KBM-7 (cell line): ENCODE measurements around the gene NAPA.

Experiments
- DNase-seq: peaks from one replicate; pipeline ENCODE4 v3.0.0-alpha.2; 2015
- in situ Hi-C: fragments of 300-500 bp; cut with MboI; formaldehyde crosslinking; loops from 2 replicates; pipeline ENCODE4 v1.14.3; 2020; ENCODE audit warnings: low sequenced_read_pairs, low pct_unique_long_range_greater_than_20kb, mixed read lengths

Gene NAPA

DNA sequence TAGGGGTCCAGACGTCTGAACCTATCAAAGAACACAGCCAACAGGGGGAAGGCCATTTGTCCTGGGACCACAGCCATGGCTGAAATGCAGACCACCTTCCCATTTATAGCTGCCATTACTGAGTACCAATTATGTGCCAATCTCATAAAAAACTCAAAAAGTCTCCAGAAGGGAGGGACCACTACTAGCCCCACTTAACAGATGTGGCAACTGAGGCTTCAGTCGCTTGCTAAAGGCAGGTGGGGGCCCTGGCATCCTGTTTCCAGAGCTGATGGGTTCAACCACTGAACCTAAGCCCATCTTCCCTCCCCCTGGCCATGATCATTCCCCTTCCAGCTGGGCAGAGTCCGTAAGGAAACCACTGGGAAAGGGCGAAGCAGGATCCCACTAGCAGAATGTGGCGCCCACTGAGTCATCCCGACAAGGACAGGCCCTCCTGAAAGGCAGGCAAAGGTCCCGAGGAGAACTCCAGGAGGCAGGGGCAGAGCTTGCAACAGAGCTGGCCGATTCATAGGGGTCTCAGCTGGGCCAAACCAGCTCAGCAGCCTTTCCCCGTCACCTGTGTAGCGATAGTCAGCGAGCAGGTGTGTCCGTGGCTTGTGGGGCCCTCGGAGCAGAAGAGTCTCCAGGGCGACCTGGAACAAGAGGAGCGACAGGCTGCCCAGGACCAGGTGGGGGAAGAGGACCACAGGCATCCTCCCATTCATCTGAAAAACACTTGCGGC is 14.3 kb upstream of the NAPA start:
- DNase-seq, result no peak
- in situ Hi-C loops, result no loop called here

DNA sequence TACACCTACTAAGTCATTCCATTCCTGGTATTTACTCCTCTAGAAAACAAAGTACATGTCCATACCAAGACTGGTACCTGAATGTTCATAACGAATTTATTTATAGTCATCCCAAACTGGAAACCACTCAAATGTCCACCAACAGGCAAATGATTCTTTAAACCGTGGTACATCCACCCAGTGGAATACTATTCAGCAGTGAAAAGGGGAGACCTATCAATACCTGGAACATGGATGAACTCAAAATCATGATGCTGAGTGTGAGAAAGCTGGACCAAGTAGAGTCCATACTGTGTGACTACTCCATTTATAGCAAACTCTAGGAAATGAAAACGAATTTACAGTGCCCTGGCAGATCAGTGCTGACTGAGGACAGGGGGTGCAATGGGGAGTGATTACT is 11.9 kb upstream of the NAPA start:
- in situ Hi-C loops, result no loop called here
- DNase-seq, result no peak

DNA sequence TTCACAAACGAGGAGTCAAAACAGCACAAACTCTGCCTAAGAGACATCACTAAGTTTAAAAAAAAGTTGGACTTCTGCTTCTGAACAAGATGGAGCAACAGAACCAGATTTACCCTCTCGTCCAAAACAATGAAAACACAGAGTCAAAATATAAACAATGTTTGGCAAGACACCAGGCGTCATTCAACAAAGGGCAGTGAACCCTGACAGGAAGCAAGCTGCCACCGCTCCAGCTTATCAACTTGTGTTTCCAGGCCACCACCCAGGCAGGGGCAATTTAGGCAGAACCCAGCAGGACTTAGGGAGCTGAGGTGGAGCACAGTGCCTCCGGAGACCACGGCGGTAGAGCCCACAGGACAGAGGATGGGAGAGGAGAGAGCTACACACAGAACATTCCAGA is 8.6 kb upstream of the NAPA start:
- peak; percentile 36 for DNase-seq
- in situ Hi-C loops, result no loop called here

GRCh38 chr19:47521473-47522180 is 6.8 kb upstream of the NAPA start:
- peak; percentile 24 for DNase-seq
- in situ Hi-C loops, result no loop called here

DNA sequence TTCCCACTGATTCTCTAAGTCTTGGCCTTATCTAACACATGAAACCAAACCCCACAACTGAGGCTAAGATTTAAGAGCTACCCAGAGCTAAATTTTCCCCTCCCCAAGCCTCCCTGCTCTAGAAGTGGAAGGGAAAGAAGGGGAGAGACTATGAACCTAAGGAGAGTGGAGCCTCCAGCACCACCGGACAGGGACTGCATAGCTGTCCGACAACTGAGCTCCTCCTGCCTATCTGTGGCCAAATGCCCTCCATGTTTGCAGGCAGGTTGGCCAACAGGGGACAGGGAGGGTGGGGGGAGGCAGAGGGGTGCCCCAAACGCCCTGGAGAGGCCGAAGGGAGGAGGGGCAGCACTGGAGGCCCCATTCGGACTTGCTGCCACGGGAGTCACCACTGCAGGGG is 6.0 kb upstream of the NAPA start:
- in situ Hi-C loops, result no loop called here
- DNase-seq, result no peak

DNA sequence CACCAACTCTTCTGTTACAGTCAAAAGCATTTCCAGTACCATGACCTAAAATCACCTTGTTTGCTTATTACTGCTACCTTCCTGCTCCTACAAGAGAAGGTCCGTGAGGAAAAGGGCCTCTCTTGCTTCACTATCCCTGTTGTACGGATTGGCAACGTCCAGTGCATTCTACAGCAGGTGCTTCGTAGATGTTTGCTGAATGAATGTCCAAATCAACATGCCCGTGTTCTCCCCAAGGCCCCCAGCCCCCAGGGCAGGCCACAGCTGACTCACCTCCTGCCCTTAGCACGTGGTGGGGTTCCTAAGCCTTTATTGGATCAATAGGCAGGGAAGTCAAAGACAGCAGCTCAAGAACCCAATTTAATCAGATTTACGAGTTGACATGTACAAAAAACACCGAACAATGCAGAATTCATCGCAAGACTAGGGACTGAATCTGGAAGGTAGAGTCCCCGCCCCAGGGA is 5.5 kb upstream of the NAPA start:
- DNase-seq, result no peak
- in situ Hi-C loops, result no loop called here

GRCh38 chr19:47518854-47519253 is 4.0 kb upstream of the NAPA start:
- DNase-seq, result no peak
- in situ Hi-C loops, result no loop called here

GRCh38 chr19:47518139-47518538 is 3.3 kb upstream of the NAPA start:
- in situ Hi-C loops, result no loop called here
- DNase-seq, result peak; percentile 94

GRCh38 chr19:47514151-47514868 is 553 bp downstream of the NAPA start:
- in situ Hi-C loops, result no loop called here
- DNase-seq, result no peak

DNA sequence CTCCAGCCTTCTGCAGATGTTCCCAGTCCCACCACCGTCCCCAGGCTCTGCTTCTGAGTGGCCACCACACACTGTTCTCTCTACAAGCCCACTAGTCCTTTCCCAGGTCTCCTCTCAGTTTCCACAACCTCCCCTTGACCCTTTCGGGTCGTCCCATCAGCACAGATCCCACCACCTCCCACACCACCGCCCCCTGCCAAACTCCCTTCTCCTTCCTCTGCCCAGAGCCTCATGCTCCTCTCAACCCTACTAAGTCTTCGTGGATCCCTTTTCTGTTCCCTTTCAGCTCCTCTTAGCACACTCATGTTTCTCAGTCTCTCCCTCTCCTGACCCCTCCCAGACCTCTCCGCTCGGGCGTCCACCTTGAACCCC is 1.9 kb downstream of the NAPA start:
- no peak for DNase-seq
- in situ Hi-C loops, result no loop called here

DNA sequence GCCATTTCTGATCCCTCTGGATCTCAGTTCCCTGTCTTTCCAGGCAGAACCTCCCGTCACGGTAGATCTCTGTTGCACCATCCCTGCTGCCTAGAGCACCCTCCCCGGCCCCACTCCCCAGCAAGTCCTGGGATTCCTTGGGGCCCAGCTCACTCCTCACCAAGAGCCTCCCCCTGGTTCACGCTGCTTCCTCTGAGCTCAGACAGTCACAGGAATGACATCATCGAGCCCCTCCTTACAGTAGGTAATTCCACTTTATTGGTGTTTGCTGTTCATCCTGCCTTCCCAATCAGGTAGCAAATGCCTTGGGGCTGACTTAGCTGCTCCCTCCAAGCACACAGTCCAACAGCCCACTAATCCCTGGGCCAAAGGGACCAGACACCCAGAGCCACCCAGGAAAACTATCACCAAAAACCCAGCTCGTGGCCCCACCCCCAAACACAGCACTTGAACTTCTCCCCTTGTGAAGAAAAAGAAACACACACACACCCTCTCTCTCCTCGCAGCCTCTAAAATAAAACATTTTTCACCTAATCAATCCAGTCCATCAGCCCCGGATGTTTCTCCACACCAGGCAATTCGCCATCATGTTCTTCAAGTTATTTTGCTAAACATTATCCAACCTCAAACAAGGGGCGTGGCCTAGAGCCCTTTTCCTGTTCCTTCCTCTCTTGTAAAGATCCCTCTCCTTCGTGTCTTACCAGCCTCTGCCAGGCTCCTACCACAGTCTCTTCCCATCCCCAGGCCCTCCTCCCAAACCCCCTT is 2.5 kb downstream of the NAPA start:
- in situ Hi-C loops, result no loop called here
- no peak for DNase-seq

DNA sequence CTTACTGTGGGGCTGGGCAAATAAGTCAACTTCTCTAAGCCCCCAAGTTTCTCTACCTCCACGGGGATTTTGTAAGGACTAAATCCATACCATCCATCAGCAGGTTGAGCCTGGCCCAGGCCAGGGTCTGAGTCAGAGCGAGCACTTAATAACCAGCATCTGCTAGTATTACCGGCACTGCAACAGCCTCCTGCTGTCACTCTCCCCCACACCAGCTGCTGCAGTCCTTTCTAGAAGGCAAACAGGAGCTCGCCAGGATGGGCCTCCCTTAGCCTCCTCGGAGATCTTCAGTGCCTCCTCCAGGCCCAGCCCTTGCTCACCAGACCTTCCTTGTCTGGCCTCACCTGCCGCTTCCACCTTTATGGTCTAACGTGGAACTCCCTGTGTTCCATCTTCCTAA is 3.2 kb downstream of the NAPA start:
- no peak for DNase-seq
- in situ Hi-C loops, result no loop called here

DNA sequence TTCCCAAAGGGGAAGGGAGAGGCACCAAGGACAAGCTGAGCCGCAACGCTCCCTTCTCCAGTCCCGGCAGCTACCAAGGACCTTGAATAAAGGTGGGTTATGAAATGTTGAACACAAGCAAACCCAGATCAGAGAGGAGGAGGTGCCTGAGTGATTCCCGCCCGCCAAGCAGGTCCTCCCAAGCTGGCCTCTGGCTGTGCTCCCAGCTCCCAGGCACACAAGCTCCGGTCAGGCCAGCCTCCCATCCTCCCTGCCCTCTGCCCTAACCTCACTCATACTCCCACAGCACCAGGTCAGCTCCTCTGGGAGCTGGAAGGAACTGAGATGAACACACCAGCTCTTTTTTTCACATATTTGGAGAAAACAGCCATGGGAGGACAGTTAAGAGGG is 3.7 kb downstream of the NAPA start:
- in situ Hi-C loops, result no loop called here
- no peak for DNase-seq

GRCh38 chr19:47510516-47511127 is 4.2 kb downstream of the NAPA start:
- in situ Hi-C loops, result no loop called here
- DNase-seq, result no peak

GRCh38 chr19:47509973-47510372 is 4.9 kb downstream of the NAPA start:
- no peak for DNase-seq
- in situ Hi-C loops, result no loop called here

DNA sequence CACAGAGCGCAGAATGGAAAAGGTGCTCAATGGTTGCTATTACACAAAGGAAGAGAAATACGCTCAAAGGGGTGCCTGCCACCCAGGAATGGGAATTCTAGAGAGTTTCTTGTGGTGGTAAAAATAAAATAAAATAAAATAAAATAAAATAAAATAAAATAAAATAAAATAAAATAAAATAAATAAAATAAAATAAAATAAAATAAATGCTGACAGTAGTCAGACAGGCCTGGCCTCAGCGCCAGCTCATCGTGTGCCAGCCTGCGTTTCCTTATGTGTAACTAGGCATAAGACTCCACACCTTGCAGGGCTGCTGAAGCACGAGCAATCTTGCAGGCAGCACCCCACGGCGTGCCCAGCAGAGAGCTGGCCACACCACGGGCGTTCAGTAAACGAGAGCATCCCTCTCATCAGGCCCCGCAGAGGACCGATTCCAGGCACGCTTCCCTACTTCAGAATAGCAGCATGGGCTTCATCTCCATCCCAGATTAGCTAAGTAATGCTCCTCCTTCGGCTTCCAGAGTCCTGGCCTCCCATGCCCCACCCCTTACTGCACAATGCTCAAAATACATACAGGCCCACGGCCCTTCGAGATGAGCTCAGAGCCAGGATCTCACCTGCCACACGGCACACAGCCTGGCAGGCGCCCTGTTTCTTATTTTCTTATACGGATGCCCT is 5.6 kb downstream of the NAPA start:
- in situ Hi-C loops, result no loop called here
- DNase-seq, result no peak

DNA sequence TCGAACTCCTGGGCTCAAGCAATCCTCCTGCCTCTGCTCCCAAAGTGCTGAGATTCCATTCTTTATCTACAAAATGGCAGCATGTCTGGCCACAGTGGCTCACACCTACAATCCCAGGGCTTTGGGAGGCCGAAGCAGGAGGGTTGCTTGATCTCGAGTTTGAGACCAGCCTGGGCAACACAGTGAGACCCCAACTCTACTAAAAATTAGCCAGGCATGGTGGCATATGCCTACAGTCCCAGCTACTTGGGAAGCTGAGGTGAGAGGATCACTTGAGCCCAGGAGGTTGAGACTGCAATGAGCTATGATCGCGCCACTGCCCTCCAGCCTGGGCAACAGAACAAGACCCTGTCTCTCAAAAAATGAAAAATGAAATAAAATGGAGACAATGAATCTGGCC is 6.1 kb downstream of the NAPA start:
- in situ Hi-C loops, result no loop called here

DNA sequence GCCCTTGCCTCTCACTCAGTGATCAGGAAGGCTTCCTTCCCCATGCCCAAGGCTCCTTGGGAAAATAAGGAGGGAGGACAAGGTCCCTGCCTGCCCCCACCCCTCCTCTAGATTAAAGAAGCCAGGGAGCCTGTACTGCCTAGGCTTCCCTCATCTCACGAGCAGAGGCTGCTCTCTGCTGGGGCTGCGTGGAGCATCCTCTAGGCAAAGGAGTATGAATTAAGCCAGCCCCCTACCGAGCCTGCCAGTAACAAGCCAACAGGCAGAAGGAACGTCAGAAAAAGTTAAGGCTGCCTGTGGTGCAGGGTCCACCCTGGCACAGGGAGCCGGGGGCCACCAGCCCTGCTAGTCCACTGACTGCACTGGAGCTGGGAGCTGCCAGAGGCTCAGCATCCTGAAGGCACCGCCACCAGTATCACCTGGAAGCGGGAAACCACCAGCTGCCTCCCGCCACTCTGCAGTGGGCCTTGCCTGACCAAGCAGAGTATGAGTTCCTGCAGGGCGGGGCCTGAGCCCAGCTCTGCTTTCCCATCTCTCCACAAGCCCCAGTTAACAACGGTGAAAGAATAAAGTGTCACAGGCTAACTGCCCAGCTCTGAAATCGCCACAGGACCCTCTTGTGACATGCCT is 6.8 kb downstream of the NAPA start:
- no peak for DNase-seq
- in situ Hi-C loops, result no loop called here

More for the DNA sequence above, 6.1 kb downstream of the NAPA start:
- no peak for DNase-seq
